HG03457 (cell line): ENCODE measurements around the gene PDIK1L.

Experiments
- ATAC-seq: cut with Tn5 transposase; IDR thresholded peaks from one replicate; pipeline ENCODE4 v1.9.1; 2021; ENCODE audit warnings: moderate number of reproducible peaks; ENCODE audit not compliant: unreplicated experiment

The PDIK1L gene

GRCh38 chr1:26111530-26112406, at the start of gene PDIK1L:
Gene PDIK1L (plus strand): TSS chr1:26111824. CDS start chr1:26114309, 2,485 bp downstream.
- ATAC-seq: peak; percentile 51

GRCh38 chr1:26064553-26064952, 47.1 kb upstream of the PDIK1L start:
- ATAC-seq: no peak

GRCh38 chr1:26066160-26066559, 45.5 kb upstream of the PDIK1L start:
- ATAC-seq: no peak

GRCh38 chr1:26066857-26067256, 44.8 kb upstream of the PDIK1L start:
- no peak for ATAC-seq

- ATAC-seq: no peak
Measured at GRCh38 chr1:26067432-26067911, 44.2 kb upstream of the PDIK1L start, which contains the start of gene TRIM63. Gene TRIM63 (minus strand): TSS chr1:26067630. CDS start chr1:26067494, 136 bp downstream.

- no peak for ATAC-seq
Measured at GRCh38 chr1:26069941-26070295, 41.7 kb upstream of the PDIK1L start.

GRCh38 chr1:26070296-26070962, 41.2 kb upstream of the PDIK1L start:
- ATAC-seq: no peak

GRCh38 chr1:26070963-26071342, 40.7 kb upstream of the PDIK1L start:
- ATAC-seq: no peak

GRCh38 chr1:26072305-26072704, 39.3 kb upstream of the PDIK1L start:
- no peak for ATAC-seq

- no peak for ATAC-seq
Measured at GRCh38 chr1:26075421-26076144, 36.0 kb upstream of the PDIK1L start.

- no peak for ATAC-seq
Measured at GRCh38 chr1:26077524-26077923, 34.1 kb upstream of the PDIK1L start.

GRCh38 chr1:26078286-26079177, 33.1 kb upstream of the PDIK1L start:
- ATAC-seq: no peak

- ATAC-seq: no peak
Measured at GRCh38 chr1:26079178-26079563, 32.5 kb upstream of the PDIK1L start.

- no peak for ATAC-seq
Measured at GRCh38 chr1:26079960-26080814, 31.4 kb upstream of the PDIK1L start.

GRCh38 chr1:26081267-26082019, 30.2 kb upstream of the PDIK1L start:
- ATAC-seq: no peak

GRCh38 chr1:26082020-26082350, 29.6 kb upstream of the PDIK1L start:
- ATAC-seq: no peak

- ATAC-seq: no peak
Measured at GRCh38 chr1:26083208-26083607, 28.4 kb upstream of the PDIK1L start.

GRCh38 chr1:26084091-26084561, 27.5 kb upstream of the PDIK1L start:
- ATAC-seq: no peak

GRCh38 chr1:26084844-26085243, 26.8 kb upstream of the PDIK1L start:
- no peak for ATAC-seq
